Stimulated activated CD4-positive, alpha-beta T cell treated with anti-CD3 and anti-CD28 coated beads, TNF-alpha, amount 100 ng/mL, for 1 hour (primary cell): Measurements from ENCODE around the gene FBXL13.
"Not testable (repeated sequence)": the region's sequence is repeated elsewhere in the genome, so short reads cannot be mapped to it uniquely, and the experiment has no call there.

Source experiments
- DNase-seq, 3 donors: peaks; one replicate each; pipeline ENCODE4 v3.0.0-alpha.2; 2020; ENCODE audit warnings: low read depth in 3 of 3, low spot score in 1 of 3

FBXL13 gene

DNA sequence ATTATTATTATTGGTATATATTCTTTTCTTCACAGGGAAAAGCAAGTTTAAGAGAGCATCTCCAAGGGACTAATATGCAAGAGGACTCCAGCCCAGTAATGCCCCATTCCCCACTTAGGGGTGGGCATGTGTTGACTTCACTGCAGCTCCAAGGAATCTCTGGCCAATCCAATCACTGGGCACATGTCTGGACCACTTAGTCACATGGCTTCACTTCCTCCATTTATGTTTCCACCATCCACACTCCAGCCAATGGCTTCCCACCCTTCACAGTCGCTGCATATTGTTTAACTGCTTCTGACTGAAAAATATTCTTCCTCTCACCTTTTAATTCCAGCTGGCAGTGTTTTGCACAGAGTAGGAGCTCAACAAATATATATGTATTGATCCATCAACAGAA lies 43.6 kb downstream of the FBXL13 start:
- DNase-seq, result no peak

- DNase-seq, result no peak
Measured at GRCh38 chr7:103025341-103025740, 49.3 kb downstream of the FBXL13 start.

GRCh38 chr7:103023578-103023977 lies 51.0 kb downstream of the FBXL13 start:
- DNase-seq, result not testable (repeated sequence)

DNA sequence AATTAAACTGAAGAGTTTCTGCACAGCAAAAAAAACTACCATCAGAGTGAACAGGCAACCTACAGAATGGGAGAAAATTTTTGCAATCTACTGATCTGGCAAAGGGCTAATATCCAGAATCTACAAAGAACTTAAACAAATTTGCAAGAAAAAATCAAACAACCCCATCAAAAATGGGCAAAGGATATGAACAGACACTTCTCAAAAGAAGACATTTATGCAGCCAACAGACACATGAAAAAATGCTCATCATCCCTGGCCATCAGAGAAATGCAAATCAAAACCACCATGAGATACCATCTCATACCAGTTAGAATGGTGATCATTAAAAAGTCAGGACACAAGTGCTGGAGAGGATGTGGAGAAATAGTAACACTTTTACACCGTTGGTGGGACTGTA lies 53.1 kb downstream of the FBXL13 start:
- DNase-seq, result not testable (repeated sequence)

DNA sequence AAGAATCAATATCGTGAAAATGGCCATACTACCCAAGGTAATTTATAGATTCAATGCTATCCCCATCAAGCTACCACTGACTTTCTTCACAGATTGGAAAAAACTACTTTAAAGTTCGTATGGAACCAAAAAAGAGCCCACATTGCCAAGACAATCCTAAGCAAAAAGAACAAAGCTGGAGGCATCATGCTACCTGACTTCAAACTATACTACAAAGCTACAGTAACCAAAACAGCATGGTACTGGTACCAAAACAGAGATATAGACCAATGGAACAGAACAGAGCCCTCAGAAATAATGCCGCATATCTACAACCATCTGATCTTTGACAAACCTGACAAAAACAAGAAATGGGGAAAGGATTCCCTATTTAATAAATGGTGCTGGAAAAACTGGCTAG lies 53.7 kb downstream of the FBXL13 start:
- not testable (repeated sequence) for DNase-seq

- DNase-seq, result not testable (repeated sequence)
Measured at GRCh38 chr7:103018295-103018694, 56.3 kb downstream of the FBXL13 start.

- DNase-seq, result no peak
Measured at GRCh38 chr7:103011650-103012049, 62.9 kb downstream of the FBXL13 start.

DNA sequence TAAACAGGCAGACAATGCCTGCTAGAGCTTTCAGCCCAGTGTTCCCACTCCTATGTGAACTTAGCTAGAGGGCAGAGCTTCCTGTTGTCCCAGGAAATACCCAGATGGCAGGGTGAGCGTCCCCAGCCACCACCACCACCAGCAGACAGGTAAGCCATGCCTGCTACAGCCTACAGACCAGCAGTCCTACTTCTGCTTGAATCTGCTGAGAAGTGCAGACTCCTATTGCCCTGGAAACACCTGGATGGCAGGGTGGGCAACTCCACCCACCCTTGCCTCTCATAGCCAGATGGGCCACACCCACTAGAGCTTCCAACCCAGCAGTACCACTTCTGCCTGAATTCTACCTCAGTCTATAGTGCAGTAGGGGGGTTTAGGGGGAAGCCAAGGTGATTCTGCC lies 64.4 kb downstream of the FBXL13 start:
- DNase-seq, result no peak

DNA sequence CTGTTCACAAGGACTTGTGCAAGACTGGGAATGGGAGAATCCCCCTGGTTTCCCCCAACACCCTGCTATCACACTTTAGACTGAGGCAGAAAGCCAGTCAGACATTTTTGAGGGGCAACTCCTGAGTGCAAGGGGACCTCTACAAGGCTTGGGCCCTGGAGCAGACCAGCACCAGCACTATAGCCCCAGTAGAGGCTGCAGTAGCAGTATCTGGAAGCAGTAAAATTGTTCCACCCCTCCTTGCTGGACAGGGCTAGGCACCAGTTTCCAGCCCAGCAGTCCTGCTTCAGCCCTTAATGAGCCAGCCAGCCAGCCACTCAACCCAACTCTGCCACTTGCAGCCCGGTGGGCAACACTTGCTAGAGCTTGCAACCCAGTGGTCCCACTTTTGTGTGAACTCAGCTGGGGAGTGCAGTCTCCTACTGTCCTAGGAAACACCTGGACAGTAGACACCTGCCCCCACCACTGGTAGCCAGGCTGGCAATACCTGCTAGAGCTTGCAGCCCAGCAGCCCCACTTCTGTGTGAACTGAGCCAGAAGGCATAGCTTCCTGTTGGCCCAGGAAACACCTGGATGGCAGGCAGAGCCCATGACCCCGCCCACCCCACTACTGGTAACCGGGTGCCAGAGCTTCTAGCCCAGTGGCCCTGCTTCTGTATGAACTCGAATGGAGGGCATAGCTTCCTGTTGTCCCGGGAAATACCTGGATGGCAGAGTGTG lies 65.0 kb downstream of the FBXL13 start:
- no peak for DNase-seq

DNA sequence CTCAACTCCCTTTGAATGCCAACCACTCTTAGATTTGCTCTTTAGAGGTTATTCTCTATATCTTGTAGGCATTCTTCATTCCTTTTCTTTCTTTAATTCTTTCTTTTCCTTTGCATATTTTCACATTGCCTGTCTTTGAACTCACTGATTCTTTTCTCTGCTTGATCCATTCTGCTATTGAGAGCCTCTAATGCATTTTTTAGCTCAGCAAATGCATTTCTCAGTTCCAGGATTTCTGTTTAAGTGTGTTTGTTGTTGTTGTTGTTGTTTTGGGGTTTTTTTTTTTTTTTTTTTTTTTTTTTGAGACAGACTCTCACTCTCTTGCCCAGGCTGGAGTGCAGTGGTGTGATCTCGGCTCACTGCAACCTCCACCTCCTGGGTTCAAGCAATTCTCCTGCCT lies 71.6 kb downstream of the FBXL13 start:
- DNase-seq, result no peak

DNA sequence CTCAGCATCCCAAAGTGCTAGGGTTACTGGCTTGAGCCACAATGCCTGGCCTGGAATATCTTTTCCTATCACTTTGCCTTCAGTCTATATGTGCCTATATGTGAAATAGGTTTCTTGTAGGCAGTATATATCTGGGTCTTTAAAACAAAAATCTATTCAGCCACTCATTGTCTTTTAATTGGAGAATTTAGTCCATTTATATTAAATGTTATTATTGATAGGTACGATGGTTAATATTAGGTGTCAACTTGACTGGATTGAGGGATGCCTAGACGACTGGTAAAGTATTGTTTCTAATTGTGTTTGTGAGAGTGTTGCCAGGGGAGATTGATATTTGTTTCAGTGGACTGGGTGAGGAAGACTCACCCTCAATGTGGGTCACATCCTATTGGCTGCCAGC lies 73.4 kb downstream of the FBXL13 start:
- no peak for DNase-seq

DNA sequence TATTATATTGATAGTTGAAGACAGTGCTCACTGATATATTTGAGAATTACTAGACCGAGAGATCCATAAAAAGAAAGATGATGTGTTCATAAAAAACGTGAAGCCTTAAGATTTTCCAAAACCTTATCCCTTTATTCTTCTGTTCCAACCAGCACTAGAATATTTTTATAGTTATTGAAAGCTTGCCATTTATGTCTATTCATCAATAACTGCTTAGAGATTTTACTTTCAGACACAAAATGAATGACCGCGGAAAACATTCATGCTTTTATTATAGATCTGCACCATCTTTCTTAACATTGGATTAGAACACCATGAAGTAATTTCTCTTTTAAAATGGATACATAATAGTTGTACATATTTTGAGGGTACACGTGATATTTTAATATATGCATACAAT lies 77.6 kb downstream of the FBXL13 start:
- DNase-seq, result no peak

- DNase-seq, result not testable (repeated sequence)
Measured at GRCh38 chr7:102995609-102996008, 79.0 kb downstream of the FBXL13 start.

DNA sequence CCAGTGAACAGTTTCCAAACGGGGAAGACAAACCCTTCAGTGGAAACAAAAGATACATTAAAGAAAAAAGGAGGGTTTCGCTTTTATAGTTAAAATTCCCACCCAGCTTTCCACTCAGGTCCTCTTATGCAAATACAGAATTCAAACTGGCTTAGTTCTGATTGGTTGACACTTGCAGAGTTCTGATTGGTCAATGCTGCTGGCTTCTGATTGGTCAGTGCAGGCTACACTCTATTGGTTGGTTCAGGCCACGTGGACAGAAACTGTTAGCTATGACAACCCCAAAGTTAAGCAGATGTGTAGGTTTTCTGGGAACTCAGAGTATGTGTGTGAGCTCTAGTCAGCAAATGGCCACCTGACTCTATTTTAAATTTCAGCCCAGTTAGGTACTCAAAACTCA lies 80.0 kb downstream of the FBXL13 start:
- DNase-seq, result no peak

- DNase-seq, result no peak
Measured at GRCh38 chr7:102993718-102994029, 80.9 kb downstream of the FBXL13 start.

DNA sequence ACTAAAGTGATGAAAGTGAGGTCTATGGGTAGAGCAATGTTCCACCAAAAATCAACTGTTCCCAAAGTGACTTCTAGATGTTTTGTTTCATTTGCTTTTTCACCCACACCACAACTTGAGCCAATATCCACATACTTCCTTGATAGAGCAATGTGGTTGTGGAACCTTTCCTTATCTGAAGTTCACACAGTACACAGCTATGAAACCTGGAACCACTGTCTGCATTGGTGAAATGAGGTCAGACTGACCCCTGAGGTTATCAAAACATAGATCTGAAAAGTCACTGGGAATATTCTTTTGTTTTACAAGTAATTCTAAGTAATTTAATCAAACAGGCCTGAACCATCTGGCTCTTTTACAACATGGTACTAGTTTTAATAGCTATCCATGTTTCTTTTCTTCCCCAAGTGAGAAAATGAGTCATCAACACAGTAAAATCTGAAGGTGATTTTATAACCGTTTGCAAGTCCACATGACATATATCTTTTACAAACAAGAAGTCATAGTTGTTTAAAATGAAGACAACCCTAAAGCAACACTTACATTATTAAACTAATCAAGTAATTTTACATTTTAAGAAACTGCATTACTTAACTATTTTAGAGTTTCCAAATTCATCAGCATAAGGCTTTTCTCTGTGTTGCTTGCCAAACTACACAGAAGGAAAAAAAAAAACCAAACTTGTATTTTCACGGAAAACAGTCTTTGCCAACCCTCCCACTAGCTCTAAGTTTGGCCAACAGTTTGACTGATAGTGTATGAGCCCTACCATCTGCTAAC lies 81.5 kb downstream of the FBXL13 start:
- DNase-seq, result no peak

GRCh38 chr7:102992509-102992937 lies 82.1 kb downstream of the FBXL13 start:
- no peak for DNase-seq

DNA sequence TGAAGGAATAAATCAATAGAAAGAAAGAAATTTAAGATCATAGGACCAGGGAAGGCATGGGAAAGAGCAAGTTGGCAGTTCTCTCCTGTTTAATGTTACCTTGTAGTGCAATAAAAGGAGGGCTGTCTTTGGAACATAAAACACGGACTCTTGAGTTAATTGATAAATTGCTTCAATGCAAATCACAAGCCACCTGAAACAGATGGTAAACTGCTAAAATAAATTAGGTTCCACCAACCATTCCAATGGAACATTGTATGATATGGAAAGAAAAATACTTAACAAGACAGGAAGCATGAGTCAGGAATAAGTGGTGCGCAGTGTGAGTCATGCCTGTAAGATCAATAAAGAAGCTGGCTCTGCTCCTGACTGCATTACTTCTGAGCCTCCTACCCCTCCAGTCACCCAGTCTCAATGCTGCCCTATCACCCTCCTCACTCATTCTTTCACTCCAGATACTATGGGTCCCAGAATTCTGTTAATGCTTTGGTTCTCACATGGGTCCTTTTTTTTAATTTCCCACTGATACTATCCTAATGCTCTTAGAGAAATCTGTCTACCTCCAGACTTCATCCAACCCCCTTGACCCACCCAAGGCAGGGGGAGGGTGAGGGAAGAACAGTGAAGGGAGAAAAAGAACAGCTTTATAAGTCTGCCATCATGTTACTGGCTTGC lies 82.9 kb downstream of the FBXL13 start:
- DNase-seq, result no peak

GRCh38 chr7:102991077-102991539 lies 83.5 kb downstream of the FBXL13 start:
- no peak for DNase-seq

- DNase-seq, result no peak
Measured at GRCh38 chr7:102990642-102991041, 84.0 kb downstream of the FBXL13 start.

DNA sequence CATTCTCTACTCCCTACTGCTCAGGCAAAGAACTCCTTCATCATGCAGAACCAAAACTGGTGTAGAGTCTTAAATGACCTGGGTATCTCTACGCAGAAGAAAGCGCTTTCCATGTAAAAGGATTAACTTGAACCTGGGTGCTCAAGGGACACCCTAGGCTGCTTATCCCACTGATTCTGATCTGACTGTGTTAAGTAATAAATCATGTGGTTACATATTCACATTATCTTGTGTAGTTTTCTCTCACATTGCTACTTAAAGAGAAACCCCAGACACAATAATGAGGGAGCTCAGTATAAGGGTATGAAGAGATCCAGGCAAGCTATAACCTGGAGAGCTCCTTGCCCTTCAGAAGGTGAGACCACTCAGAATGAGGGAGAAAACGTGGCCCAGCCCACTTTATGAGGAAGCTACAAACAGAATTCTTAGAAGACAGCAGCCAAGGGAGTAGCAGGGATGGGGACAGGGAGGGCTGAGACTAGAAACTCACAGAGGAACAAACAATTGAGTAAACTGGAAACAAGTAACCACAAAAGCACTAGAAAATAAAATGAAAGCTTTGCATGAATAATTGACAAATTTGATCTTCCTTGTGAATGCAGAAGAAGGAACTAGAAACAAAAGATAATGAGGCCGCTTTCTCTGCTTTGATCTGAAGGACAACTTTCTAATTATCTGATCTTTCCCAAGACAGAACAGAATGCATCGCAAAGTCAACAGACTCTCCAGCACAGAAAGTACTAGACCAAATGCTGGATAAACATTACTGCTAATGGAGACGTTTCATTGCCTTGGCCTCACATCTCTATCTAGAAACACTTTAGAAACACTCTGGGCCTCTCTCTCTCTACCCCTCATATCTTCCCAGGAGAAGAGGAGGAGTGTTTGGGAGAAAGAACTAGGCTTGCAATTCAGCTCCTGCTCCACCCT lies 85.7 kb downstream of the FBXL13 start:
- DNase-seq, result no peak
